WTC11 (cell line): Measurements from ENCODE around the gene ZNF423. TPM values are rescaled to one million over a fixed set of nuclear protein-coding genes. Genes with fewer than 3 reads are reported as not detected.

ENCODE experiments used
- ATAC-seq: fragments of 200-7000 bp; cut with Tn5 transposase; 2 replicates; pipeline ENCODE4 v1.10.0; 2021; ENCODE audit warnings: mild to moderate bottlenecking, moderate library complexity
- CTCF ChIA-PET: fragments of 300-600 bp; sonication (Branson Sonifier 250); formaldehyde crosslinking; loops from one replicate; lab custom pipeline; 2021; ENCODE audit warnings: antibody characterized with exemption; lab: Charles Lee
- POLR2A ChIA-PET: fragments of 350-600 bp; sonication (Branson Sonifier 250); formaldehyde crosslinking; loops from one replicate; lab custom pipeline; 2021; ENCODE audit warnings: antibody characterized with exemption; lab: Charles Lee
- DNase-seq: peaks from one replicate; pipeline ENCODE4 v3.0.0; 2021; ENCODE audit warnings: low spot score
- H3K27ac Mint-ChIP-seq: 2 replicates; pipeline ENCODE4 v1.8.0; 2021; ENCODE audit warnings: mixed read lengths
- H3K27me3 Mint-ChIP-seq: 2 replicates; pipeline ENCODE4 v1.8.0; 2021; ENCODE audit warnings: low read depth, mild to moderate bottlenecking, moderate library complexity, mixed read lengths
- H3K36me3 Mint-ChIP-seq: 2 replicates; pipeline ENCODE4 v1.8.0; 2021; ENCODE audit warnings: mixed read lengths
- H3K4me1 Mint-ChIP-seq: 2 replicates; pipeline ENCODE4 v1.8.0; 2022; ENCODE audit warnings: mixed read lengths
- H3K4me3 Mint-ChIP-seq: 2 replicates; pipeline ENCODE4 v1.8.0; 2021; ENCODE audit warnings: mild to moderate bottlenecking, moderate library complexity, mixed read lengths
- H3K9me3 Mint-ChIP-seq: 2 replicates; pipeline ENCODE4 v1.8.0; 2021; ENCODE audit warnings: mixed read lengths
- ATF3 ChIP-seq: sonication (generic); formaldehyde crosslinking; conservative IDR thresholded peaks from 2 replicates; pipeline ENCODE4 v1.8.1; 2022; ENCODE audit warnings: mild to moderate bottlenecking, missing genetic modification reagents
- CDX4 ChIP-seq: fragments of 250-450 bp; sonication (Bioruptor Pico); IDR thresholded peaks from 2 replicates; pipeline ENCODE4 v1.9.0; 2021; ENCODE audit warnings: moderate library complexity, mild to moderate bottlenecking, inconsistent platforms, borderline replicate concordance
- E2F1 ChIP-seq: sonication (generic); formaldehyde crosslinking; IDR thresholded peaks from 2 replicates; pipeline ENCODE4 v1.8.0; 2022; ENCODE audit warnings: mild to moderate bottlenecking, missing genetic modification reagents
- E2F5 ChIP-seq: sonication (generic); formaldehyde crosslinking; IDR thresholded peaks from 2 replicates; pipeline ENCODE4 v1.8.1; 2022; ENCODE audit warnings: mild to moderate bottlenecking, moderate library complexity, missing genetic modification reagents
- ESRRA ChIP-seq: sonication (generic); formaldehyde crosslinking; IDR thresholded peaks from 2 replicates; pipeline ENCODE4 v1.8.1; 2022; ENCODE audit warnings: mild to moderate bottlenecking, missing genetic modification reagents, borderline replicate concordance
- FOXP1 ChIP-seq: sonication (generic); formaldehyde crosslinking; IDR thresholded peaks from 2 replicates; pipeline ENCODE4 v1.8.0; 2022; ENCODE audit warnings: missing genetic modification reagents, mild to moderate bottlenecking, moderate library complexity, borderline replicate concordance
- GABPB1 ChIP-seq: sonication (generic); formaldehyde crosslinking; IDR thresholded peaks from 2 replicates; pipeline ENCODE4 v1.8.1; 2023; ENCODE audit warnings: mild to moderate bottlenecking, missing genetic modification reagents
- GTF2I ChIP-seq: fragments of 250-450 bp; sonication (Bioruptor Pico); conservative IDR thresholded peaks from 2 replicates; pipeline ENCODE4 v1.4.0; 2021; ENCODE audit warnings: mild to moderate bottlenecking
- HMGA2 ChIP-seq: fragments of 250-450 bp; sonication (Bioruptor Pico); IDR thresholded peaks from 2 replicates; pipeline ENCODE4 v1.4.0; 2021; ENCODE audit warnings: mild to moderate bottlenecking, moderate library complexity
- MXD4 ChIP-seq: fragments of 250-450 bp; sonication (Bioruptor Pico); IDR thresholded peaks from 2 replicates; pipeline ENCODE4 v1.8.0; 2021; ENCODE audit warnings: mild to moderate bottlenecking, moderate library complexity, borderline replicate concordance
- MYBL2 ChIP-seq: sonication (generic); formaldehyde crosslinking; IDR thresholded peaks from 2 replicates; pipeline ENCODE4 v1.8.1; 2023; ENCODE audit warnings: mild to moderate bottlenecking, moderate library complexity, missing genetic modification reagents
- NFE2L1 ChIP-seq: sonication (generic); formaldehyde crosslinking; IDR thresholded peaks from 2 replicates; pipeline ENCODE4 v1.8.1; 2023; ENCODE audit warnings: missing genetic modification reagents
- OVOL2 ChIP-seq: fragments of 250-450 bp; sonication (Bioruptor Pico); IDR thresholded peaks from 2 replicates; pipeline ENCODE4 v1.9.0; 2021; ENCODE audit warnings: mild to moderate bottlenecking, borderline replicate concordance
- RORB ChIP-seq: fragments of 250-450 bp; sonication (Bioruptor Pico); IDR thresholded peaks from 2 replicates; pipeline ENCODE4 v1.9.0; 2021; ENCODE audit warnings: mild to moderate bottlenecking
- SP1 ChIP-seq: sonication (generic); formaldehyde crosslinking; conservative IDR thresholded peaks from 2 replicates; pipeline ENCODE4 v1.8.1; 2022; ENCODE audit warnings: missing genetic modification reagents
- TP53 ChIP-seq: sonication (generic); formaldehyde crosslinking; IDR thresholded peaks from 2 replicates; pipeline ENCODE4 v1.8.1; 2023; ENCODE audit warnings: mild to moderate bottlenecking, missing genetic modification reagents
- USF2 ChIP-seq: sonication (generic); formaldehyde crosslinking; IDR thresholded peaks from 2 replicates; pipeline ENCODE4 v1.8.1; 2023; ENCODE audit warnings: mild to moderate bottlenecking, missing genetic modification reagents, moderate library complexity
- ZNF121 ChIP-seq: sonication (generic); formaldehyde crosslinking; IDR thresholded peaks from 2 replicates; pipeline ENCODE4 v1.8.0; 2023; ENCODE audit warnings: missing genetic modification reagents
- ZNF219 ChIP-seq: sonication (generic); formaldehyde crosslinking; IDR thresholded peaks from 2 replicates; pipeline ENCODE4 v1.8.0; 2023; ENCODE audit warnings: missing genetic modification reagents, mild to moderate bottlenecking, borderline replicate concordance
- ZNF263 ChIP-seq: sonication (generic); formaldehyde crosslinking; IDR thresholded peaks from 2 replicates; pipeline ENCODE4 v1.8.1; 2022; ENCODE audit warnings: low read depth, mild to moderate bottlenecking, moderate library complexity, missing genetic modification reagents
- ZNF416 ChIP-seq: fragments of 250-450 bp; sonication (Bioruptor Pico); IDR thresholded peaks from 2 replicates; pipeline ENCODE4 v1.9.0; 2021; ENCODE audit warnings: mild to moderate bottlenecking, inconsistent platforms
- total RNA-seq: library from RNA; stranded (reverse); gene quantifications from 3 replicates; pipeline ENCODE4 v1.2.3, GENCODE V29; 2021
- TF ChIP-seq, protein P1 (sequence below): sonication (generic); formaldehyde crosslinking; IDR thresholded peaks from 2 replicates; pipeline ENCODE4 v1.8.1; 2022; ENCODE audit warnings: mild to moderate bottlenecking, missing genetic modification reagents, moderate library complexity, borderline replicate concordance
- TF ChIP-seq, protein P2 (sequence below): fragments of 250-450 bp; sonication (Bioruptor Pico); conservative IDR thresholded peaks from 2 replicates; pipeline ENCODE4 v1.9.0; 2021; ENCODE audit warnings: mild to moderate bottlenecking
- TF ChIP-seq, protein P3 (sequence below): sonication (generic); formaldehyde crosslinking; IDR thresholded peaks from 2 replicates; pipeline ENCODE4 v1.8.1; 2023; ENCODE audit warnings: mild to moderate bottlenecking, missing genetic modification reagents
- TF ChIP-seq, protein P4 (sequence below): fragments of 250-450 bp; sonication (Bioruptor Pico); IDR thresholded peaks from 2 replicates; pipeline ENCODE4 v1.8.0; 2021; ENCODE audit warnings: mild to moderate bottlenecking

ZNF423 gene
- total RNA-seq, 1 experiment from 2014 or later = 38.8 TPM

- TF ChIP-seq, protein P1, sequence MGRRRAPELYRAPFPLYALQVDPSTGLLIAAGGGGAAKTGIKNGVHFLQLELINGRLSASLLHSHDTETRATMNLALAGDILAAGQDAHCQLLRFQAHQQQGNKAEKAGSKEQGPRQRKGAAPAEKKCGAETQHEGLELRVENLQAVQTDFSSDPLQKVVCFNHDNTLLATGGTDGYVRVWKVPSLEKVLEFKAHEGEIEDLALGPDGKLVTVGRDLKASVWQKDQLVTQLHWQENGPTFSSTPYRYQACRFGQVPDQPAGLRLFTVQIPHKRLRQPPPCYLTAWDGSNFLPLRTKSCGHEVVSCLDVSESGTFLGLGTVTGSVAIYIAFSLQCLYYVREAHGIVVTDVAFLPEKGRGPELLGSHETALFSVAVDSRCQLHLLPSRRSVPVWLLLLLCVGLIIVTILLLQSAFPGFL (CRISPR knock-in tag) = no peak
- TF ChIP-seq FOXP1 (CRISPR knock-in tag) (no peak), SP1 (no peak), GTF2I (CRISPR knock-in tag) (no peak), MYBL2 (no peak), ZNF219 (no peak), E2F5 (CRISPR knock-in tag) (no peak), OVOL2 (CRISPR knock-in tag) (no peak)
- TF ChIP-seq, protein P2, sequence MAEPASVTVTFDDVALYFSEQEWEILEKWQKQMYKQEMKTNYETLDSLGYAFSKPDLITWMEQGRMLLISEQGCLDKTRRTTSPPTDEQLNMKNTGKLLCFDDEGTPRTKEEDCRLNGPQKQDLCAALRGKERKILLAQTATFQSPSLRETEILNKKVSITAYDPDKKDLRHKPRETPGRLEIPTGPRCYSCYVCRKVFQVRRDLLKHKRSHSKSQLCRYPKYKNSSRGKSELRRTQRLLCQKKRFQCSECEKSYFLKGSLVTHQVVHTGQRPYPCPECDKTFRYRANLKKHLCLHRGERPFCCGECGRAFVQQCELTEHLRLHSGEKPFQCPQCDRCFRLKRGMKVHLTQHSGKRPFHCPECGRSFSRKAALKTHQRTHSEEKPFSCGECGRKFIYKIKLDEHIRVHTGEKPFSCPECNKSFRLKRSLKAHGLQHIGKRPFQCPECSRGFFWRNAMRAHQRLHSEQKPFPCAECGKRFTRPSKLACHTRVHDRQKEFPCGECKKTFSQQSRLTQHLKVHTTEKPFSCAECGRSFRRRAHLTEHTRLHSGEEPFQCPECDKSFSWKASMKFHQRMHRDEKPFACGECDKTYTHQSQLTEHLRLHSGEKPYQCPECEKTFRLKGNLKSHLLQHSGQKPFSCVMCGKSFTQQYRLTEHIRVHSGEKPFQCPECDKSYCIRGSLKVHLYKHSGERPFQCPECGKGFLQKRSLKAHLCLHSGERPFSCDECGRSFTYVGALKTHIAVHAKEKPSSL (CRISPR knock-in tag) = no peak
Measured at GRCh38 chr16:49899991-49900695, 44.2 kb upstream of the ZNF423 start (continued).

DNA sequence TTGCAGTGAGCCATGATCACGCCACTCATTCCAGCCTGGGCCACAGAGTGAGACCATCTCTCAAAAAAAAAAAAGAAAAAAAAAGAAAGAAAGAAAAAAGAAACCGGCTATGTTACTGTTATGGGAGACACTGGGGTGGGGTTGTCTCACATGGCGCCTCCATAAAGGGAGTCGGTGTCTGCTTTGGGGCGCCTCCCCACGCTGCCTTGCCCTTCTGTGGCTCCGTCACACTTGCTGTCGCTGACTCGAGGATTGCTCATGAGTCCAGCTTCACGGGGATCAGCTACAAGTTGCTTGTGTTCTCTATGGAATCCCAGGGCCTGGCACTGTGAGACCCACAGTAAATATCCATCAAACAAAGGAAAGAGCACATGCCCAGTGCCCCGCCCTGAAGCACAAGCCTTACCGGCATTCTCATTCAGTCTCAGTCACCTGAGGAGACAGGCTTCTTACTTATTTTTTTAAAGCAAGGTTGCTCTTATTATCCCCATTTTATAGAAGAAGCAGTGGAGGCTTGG, 40.6 kb upstream of the ZNF423 start:
- H3K27ac Mint-ChIP-seq = no peak overlapping the region
- no peaks in the 10 kb centered on the region for H3K9me3 Mint-ChIP-seq
- DNase-seq (no peak), ATAC-seq (no peak)
- no peaks in the 10 kb centered on the region for H3K4me1 Mint-ChIP-seq
- CTCF ChIA-PET = interaction anchor here (1.3 to 1.9 kb wide), 2 partner anchors 20 to 39 kb away, joined by 5 to 6 read pairs; no protein-coding TSS in a partner anchor
- no peak overlapping the region for H3K4me3 Mint-ChIP-seq
- H3K27me3 Mint-ChIP-seq = no peaks in the 10 kb centered on the region; the same call in 1 of the 2 replicates
- no peaks in the 10 kb centered on the region for H3K36me3 Mint-ChIP-seq
- POLR2A ChIA-PET = no interaction called here
- TF ChIP-seq CDX4 (CRISPR knock-in tag) (no peak), USF2 (CRISPR knock-in tag) (no peak), ESRRA (no peak), HMGA2 (no peak), ZNF121 (CRISPR knock-in tag) (no peak), TP53 (CRISPR knock-in tag) (no peak), ZNF416 (CRISPR knock-in tag) (no peak), RORB (no peak), GABPB1 (CRISPR knock-in tag) (no peak), NFE2L1 (CRISPR knock-in tag) (no peak), E2F1 (CRISPR knock-in tag) (no peak), ZNF263 (CRISPR knock-in tag) (no peak), ATF3 (no peak), MXD4 (CRISPR knock-in tag) (no peak)
- TF ChIP-seq, protein P3, sequence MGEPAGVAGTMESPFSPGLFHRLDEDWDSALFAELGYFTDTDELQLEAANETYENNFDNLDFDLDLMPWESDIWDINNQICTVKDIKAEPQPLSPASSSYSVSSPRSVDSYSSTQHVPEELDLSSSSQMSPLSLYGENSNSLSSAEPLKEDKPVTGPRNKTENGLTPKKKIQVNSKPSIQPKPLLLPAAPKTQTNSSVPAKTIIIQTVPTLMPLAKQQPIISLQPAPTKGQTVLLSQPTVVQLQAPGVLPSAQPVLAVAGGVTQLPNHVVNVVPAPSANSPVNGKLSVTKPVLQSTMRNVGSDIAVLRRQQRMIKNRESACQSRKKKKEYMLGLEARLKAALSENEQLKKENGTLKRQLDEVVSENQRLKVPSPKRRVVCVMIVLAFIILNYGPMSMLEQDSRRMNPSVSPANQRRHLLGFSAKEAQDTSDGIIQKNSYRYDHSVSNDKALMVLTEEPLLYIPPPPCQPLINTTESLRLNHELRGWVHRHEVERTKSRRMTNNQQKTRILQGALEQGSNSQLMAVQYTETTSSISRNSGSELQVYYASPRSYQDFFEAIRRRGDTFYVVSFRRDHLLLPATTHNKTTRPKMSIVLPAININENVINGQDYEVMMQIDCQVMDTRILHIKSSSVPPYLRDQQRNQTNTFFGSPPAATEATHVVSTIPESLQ (CRISPR knock-in tag) = no peak
- TF ChIP-seq, protein P4, sequence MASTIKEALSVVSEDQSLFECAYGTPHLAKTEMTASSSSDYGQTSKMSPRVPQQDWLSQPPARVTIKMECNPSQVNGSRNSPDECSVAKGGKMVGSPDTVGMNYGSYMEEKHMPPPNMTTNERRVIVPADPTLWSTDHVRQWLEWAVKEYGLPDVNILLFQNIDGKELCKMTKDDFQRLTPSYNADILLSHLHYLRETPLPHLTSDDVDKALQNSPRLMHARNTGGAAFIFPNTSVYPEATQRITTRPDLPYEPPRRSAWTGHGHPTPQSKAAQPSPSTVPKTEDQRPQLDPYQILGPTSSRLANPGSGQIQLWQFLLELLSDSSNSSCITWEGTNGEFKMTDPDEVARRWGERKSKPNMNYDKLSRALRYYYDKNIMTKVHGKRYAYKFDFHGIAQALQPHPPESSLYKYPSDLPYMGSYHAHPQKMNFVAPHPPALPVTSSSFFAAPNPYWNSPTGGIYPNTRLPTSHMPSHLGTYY = no peak
